HG03378 (cell line): ENCODE measurements around the gene IQCC.

Experiments
- ATAC-seq: cut with Tn5 transposase; IDR thresholded peaks from one replicate; pipeline ENCODE4 v1.9.1; 2021; ENCODE audit warnings: mild to moderate bottlenecking, moderate library complexity; ENCODE audit not compliant: unreplicated experiment

Gene IQCC

GRCh38 chr1:32195531-32195930, 9.9 kb upstream of the IQCC start:
- no peak for ATAC-seq

DNA sequence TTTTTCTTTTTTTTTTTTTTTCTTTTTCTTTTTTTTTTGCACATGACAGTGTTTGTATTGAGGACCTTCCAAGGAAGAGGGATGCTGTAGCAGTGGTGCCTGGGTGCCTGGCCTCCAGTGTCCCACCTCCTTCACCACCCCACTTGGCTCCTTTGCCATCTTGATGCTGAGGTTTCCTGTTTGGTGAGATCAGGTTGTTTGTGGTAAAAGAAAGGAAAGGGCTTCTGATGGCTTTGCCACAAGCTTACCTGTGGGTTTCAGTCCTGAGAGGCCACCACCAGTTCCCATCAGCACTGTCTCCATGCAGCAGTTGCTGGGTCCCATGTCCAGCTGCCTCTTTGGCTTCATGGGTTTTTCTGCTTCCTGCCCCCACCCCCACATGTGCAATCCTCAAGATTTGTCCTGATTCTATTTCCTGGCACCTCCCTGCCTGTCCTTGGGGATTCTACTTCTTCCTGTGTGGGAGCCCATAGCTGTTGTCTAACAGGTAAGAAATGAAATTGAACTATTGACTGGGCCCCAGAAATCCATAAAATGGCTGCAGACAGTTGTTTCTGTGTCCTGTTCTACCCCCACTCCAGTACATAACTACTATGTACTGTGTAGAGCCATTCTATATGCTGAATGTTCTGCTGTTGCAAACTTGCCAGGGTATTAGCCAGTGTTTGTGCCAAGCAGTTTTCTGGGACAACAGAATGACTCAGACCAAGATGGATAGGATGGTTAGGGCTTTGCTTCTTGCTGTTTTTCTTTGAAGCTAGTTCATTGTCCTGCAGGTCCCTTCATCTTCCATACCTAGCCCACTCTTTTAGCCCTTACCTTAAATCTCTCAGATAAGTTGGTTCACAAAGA, 9.3 kb upstream of the IQCC start:
- no peak for ATAC-seq

GRCh38 chr1:32197074-32197473, 8.4 kb upstream of the IQCC start:
- no peak for ATAC-seq

DNA sequence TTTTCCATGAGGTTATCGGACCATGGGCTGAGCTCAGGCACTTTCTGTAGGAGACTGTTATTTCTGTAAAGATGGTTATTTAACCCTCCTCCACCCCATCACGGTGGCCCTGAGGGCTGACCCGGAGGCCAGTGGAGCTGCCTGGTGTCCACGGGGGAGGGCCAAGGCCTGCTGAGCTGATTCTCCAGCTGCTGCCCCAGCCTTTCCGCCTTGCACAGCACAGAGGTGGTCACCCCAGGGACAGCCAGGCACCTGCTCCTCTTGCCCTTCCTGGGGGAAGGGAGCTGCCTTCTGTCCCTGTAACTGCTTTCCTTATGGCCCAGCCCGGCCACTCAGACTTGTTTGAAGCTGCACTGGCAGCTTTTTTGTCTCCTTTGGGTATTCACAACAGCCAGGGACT, 7.6 kb upstream of the IQCC start:
- ATAC-seq = no peak

DNA sequence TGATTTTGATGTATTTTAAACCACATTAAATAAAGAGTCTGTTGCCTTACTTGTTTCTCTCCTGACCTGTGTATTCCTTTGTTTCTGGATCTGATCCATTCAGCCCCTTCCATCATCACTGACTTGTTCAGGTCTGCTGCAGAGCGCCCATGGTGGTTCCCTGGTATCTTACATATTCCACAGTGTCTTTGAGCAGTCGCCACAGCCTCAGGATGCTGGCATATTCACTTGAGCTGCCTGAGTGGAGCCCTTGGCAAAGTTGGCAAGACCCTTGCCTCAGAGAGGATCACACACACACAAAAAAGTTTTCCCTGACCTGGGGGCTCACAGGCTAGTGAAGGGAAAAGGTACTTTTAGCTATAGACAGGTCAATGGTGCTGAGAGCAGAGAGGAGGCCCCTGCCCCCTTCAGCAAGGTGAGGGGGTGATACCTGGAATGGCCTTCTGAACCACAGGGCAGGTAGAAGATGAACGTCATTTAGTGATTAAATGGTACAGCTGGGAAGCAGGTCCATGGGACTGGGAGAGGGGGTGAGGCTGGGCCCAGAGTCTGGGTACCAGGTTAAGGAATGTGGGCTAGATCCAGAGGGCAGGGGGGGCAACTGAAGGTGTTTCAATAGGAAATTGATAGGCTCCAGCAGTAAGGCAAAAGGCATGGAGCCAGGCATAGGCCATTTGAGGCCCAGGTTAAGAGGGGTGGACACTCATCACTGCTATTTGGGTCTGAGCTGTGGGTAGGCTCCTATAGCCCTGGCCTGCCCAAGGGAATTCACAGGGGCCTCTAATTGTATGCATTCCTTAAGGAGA, 7.0 kb upstream of the IQCC start:
- no peak for ATAC-seq

DNA sequence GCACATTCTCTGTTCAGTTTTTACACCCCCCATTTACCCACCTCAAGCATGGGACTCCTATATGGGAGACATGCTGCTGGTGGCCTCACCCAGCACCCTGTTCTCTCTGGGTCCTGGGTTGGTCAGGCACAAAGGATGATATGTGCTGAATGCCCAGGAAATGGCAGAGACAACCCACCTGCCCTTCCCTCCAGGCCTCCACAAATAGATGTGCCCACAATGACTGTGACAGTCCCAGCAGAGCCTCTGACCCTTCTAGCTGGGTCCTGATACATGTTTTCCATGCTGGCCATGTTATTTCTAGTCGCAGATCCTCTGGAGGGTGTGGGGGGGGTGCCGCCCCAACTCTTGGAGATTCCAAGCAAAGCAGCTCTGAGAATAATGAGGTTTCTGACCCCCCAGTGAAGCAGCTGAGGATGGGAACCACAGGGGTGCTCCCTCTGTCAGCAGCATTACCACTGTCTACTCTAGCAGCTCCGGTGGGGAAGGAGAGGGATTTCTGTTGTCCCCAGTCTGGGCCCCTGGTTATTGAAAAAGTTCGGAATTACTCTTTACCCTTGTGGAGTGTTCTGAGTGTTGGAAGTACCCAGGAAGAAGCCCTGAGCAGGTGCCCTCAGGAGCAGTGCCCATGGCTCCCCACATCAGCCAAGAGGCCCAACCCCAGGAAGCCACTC, 6.3 kb upstream of the IQCC start:
- ATAC-seq = no peak

DNA sequence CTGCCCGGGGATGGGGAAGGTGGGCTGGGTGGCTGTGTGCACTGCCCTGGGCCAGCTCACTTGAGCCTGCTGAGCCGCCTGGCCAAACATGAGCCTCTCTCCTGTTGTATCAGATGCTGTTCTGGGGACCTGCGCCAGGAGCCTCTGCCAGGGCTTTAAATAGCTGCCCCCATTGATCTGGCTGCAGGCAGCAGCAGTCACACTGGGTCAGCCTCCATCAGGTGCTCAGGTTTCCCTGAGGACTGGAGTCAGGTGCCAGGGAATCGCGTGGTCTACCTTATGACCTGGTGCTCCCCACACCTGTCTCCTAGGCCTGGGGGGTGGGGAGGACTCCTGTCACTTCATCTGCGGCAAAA, 5.8 kb upstream of the IQCC start:
- ATAC-seq = no peak

DNA sequence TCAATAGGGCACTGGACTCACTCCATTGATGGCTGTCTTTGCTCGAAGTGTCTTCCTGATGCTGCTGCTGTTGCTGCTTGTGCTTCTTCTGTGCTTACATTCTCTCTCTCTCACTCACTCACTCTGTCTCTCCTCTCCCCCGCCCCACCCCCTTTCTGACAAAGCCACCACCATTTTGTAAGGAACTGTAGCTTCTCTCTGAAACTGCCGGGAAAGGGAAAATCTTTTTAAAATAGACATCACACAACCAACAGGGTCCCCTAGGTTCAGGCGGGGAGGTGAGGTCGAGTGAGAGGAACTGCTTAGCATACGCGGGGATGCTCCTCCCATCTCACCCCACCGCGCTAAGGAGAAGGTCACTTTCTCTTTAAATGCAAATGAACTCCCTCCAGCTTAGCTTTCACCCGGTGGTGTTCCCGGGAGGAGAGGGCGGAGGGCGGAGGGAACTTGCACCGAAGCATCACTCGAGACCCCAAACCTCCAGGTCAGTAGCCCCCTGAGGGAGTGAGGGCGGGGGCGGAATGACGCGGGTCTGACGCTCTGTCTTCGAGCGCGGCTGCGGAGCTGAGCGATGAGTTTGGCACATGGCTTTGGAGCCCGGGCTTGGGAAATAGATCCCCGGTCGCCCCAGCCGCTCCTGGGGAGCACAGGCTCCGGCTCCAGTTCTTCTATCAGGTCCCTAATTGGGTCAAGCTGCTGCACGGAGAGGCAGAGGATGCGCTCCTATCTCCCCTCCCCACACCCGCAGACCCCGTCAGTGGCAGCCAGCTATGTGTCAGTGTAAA, 5.1 kb upstream of the IQCC start, which contains the start of gene CCDC28B:
CCDC28B (plus strand) TSS at position 370 of the 785 bp plus-strand sequence. CDS start 1,341 bp downstream, outside the sequence.
- ATAC-seq = no peak

GRCh38 chr1:32201011-32201855, 4.2 kb upstream of the IQCC start:
- no peak for ATAC-seq

DNA sequence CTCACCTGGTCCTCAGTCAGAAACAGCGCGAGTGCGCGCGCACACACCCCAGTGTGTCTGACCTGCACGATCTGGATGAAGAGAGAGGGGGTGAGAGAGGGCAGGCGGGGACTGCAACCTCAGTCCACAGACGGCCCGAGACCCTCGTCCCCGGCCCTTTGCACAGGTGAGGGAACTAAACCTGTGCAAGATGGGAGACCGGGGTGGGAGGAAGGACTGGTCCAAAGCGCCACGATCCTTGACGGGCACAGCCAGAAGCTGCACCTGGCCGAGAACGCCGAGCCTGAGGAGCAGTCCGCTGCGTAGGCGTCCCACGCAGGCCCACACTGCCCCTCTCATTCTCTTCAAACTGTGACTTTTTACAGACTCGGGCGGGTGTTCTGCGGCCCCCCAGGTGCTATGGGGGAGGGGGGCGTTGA, 519 bp upstream of the IQCC start:
- no peak for ATAC-seq

DNA sequence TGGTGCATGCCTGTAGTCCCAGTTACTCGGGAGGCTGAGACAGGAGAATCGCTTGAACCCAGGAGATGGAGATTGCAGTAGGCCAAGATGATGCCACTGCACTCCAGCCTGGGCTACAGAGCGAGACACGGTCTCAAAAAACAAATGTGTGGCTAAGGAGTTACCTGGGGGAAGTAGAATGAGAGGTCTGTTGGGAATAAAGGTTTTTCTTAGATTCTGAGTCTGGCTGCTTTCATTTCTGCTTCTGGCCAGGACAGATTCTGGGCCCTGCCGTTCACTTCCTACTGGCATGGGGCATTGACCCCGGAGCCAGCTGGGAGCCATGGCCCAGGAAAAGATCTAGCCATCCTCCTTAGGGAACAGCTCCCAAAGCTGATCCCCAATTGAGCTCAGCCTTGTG, 3.0 kb downstream of the IQCC start:
- no peak for ATAC-seq

DNA sequence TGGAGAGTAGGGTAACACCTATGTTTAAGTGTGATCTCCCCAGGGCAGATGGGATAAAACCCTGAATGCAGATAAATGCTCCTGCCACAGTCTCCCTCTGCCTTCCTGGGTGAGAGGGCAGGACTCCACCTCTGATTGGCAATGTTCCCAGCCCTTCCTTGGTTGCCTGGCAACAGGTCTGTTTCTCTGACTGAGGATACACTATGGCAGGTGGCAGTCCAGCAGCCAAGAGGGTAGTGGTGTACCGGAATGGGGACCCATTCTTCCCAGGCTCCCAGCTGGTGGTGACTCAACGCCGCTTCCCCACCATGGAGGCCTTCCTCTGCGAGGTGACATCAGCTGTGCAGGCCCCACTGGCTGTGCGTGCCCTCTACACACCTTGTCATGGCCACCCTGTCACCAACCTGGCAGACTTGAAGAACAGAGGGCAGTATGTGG, 3.4 kb downstream of the IQCC start, which contains the start of gene DCDC2B:
DCDC2B (plus strand) TSS at position 199 of the 438 bp plus-strand sequence; CDS start at position 204, 5 bp downstream.
- ATAC-seq = no peak

GRCh38 chr1:32215629-32216480, 10.4 kb downstream of the IQCC start:
- no peak for ATAC-seq

GRCh38 chr1:32216566-32216965, 11.1 kb downstream of the IQCC start:
- no peak for ATAC-seq

GRCh38 chr1:32219022-32219421, 13.6 kb downstream of the IQCC start:
- ATAC-seq = no peak

- ATAC-seq = no peak
Measured at GRCh38 chr1:32220746-32221580, 15.5 kb downstream of the IQCC start.

DNA sequence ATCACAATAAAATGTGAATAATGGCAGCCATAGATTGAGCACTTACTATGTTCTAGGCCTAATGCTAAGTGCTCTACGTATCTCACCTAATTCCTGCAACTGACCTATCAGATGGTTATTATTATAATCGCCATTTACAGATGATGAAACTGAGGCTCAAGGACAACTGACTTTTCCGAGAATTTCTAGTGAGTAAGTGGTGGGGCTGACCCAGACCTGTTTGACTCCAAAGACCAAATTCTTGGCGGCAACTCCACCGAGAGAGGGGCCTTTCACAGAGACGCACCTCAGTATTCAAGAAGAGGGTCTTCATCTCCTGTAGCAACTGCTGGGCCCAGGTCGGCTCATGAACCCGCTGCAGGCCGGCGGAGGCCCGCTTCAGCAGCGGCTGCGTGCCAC, 16.1 kb downstream of the IQCC start:
- ATAC-seq = no peak
